ENCODE results near the gene NUP85.
A peak's percentile ranks its signal among the peaks of the same experiment; 100 is the strongest.

Gene NUP85

DNA sequence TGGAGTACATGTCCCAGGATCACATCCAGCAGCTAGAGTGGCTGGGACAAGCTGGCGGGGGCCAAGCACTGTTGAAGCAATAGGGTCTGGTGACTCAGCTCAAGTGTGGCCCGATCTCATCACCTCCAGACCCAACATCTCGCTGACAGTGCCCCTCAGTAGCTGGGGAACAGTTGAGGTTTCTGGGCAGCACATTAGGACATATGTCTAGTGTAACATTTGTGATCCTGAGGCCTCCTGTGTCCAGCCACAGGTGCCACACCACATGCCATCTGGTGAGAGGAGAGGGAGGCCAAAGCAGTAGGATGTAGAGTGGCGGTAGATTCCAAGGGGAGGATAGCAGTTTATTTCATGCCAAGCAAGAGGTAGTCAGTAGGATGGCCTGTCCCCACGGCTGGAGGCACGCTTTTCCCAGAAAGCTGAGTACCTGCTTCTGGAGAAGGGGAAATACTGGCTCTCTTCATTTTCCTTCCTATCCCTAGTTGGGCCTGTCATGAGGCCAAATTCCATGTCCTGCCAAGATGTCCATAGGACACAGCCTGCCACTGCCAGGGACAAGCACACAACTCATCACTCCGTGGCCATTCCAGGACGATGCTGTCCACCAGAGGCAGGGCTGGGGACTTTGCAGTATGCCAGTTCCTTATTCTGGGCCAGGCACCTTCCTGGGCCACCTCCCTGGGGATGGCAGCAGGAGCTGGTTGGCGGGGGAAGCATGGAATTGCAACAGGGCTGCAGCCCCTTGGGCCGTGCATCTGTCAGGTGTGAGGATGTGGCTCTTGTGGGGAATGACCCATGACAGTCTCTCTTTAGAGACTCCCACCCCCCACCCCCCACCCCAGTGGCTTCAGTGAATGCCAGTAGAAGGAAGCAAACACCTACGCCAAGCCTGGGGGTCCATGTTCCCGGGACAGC, 31.9 kb downstream of the NUP85 start:
- no peak overlapping the region for H3K4me3 ChIP-seq (replicated peaks; ENCODE audit: insufficient read depth, low read length)
- no peaks in the 10 kb centered on the region for H3K27me3 ChIP-seq (ENCODE audit: insufficient read depth, poor library complexity, severe bottlenecking)
- DNase-seq (ENCODE audit: low read depth in 1 of 2, low spot score in 1 of 2): no peak
- no peak overlapping the region for H3K27ac ChIP-seq (replicated peaks)
- TF ChIP-seq, protein P1, sequence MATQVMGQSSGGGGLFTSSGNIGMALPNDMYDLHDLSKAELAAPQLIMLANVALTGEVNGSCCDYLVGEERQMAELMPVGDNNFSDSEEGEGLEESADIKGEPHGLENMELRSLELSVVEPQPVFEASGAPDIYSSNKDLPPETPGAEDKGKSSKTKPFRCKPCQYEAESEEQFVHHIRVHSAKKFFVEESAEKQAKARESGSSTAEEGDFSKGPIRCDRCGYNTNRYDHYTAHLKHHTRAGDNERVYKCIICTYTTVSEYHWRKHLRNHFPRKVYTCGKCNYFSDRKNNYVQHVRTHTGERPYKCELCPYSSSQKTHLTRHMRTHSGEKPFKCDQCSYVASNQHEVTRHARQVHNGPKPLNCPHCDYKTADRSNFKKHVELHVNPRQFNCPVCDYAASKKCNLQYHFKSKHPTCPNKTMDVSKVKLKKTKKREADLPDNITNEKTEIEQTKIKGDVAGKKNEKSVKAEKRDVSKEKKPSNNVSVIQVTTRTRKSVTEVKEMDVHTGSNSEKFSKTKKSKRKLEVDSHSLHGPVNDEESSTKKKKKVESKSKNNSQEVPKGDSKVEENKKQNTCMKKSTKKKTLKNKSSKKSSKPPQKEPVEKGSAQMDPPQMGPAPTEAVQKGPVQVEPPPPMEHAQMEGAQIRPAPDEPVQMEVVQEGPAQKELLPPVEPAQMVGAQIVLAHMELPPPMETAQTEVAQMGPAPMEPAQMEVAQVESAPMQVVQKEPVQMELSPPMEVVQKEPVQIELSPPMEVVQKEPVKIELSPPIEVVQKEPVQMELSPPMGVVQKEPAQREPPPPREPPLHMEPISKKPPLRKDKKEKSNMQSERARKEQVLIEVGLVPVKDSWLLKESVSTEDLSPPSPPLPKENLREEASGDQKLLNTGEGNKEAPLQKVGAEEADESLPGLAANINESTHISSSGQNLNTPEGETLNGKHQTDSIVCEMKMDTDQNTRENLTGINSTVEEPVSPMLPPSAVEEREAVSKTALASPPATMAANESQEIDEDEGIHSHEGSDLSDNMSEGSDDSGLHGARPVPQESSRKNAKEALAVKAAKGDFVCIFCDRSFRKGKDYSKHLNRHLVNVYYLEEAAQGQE (IDR thresholded peaks at IDR 0.05; ENCODE audit: insufficient replicate concordance, low read depth): no peak
- no peak for TF ChIP-seq GABPA (IDR thresholded peaks at IDR 0.05; ENCODE audit: low read depth)
- TF ChIP-seq SPI1 (IDR thresholded peaks at IDR 0.05; ENCODE audit: borderline replicate concordance, low read depth): no peak
- TF ChIP-seq, protein P2, sequence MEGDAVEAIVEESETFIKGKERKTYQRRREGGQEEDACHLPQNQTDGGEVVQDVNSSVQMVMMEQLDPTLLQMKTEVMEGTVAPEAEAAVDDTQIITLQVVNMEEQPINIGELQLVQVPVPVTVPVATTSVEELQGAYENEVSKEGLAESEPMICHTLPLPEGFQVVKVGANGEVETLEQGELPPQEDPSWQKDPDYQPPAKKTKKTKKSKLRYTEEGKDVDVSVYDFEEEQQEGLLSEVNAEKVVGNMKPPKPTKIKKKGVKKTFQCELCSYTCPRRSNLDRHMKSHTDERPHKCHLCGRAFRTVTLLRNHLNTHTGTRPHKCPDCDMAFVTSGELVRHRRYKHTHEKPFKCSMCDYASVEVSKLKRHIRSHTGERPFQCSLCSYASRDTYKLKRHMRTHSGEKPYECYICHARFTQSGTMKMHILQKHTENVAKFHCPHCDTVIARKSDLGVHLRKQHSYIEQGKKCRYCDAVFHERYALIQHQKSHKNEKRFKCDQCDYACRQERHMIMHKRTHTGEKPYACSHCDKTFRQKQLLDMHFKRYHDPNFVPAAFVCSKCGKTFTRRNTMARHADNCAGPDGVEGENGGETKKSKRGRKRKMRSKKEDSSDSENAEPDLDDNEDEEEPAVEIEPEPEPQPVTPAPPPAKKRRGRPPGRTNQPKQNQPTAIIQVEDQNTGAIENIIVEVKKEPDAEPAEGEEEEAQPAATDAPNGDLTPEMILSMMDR (IDR thresholded peaks at IDR 0.05; ENCODE audit: insufficient read depth, low read length): no peak
- no peak; the same call in none of the 2 replicates for TF ChIP-seq POLR2AphosphoS5 (IDR thresholded peaks at IDR 0.05; ENCODE audit: low read depth)

DNA sequence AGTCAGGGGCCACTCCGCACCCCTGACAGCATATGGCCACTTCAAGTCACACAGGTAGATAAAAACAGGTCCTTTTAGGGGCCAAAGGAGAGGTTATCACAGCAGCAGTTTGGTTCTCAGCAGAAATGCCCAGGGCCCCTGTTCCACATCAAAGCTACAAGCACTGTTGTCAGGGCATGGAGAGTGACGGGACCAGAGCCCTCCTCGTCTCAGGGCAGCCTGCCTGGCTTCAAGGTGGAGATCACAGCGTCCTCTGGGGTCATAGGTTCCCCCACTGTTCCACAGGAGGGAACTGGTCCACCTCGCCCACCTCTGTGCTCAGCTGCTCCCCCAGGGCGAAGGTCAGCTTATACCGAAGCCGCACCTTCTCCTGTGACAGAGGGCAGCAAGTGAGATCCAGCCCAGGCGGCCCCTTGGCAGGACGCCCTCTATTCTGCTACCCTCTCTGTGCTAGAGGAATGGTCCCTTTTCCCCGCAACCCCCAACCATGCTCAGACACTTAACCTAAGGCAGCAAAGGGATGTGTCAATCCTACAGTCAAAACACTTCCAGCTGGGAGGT, 32.6 kb downstream of the NUP85 start:
- no peak for TF ChIP-seq SPI1 (IDR thresholded peaks at IDR 0.05; ENCODE audit: borderline replicate concordance, low read depth)
- no peak for TF ChIP-seq GABPA (IDR thresholded peaks at IDR 0.05; ENCODE audit: low read depth)
- TF ChIP-seq, protein P2 (IDR thresholded peaks at IDR 0.05; ENCODE audit: insufficient read depth, low read length): no peak
- no peak; the same call in 1 of the 2 replicates for TF ChIP-seq POLR2AphosphoS5 (IDR thresholded peaks at IDR 0.05; ENCODE audit: low read depth)
- TF ChIP-seq, protein P1 (IDR thresholded peaks at IDR 0.05; ENCODE audit: insufficient replicate concordance, low read depth): no peak
- Histone ChIP-seq H3K27ac (replicated peaks) (no peak overlapping the region), H3K4me3 (replicated peaks; ENCODE audit: insufficient read depth, low read length) (no peak overlapping the region), H3K27me3 (ENCODE audit: insufficient read depth, poor library complexity, severe bottlenecking) (no peaks in the 10 kb centered on the region)
- DNase-seq (ENCODE audit: low read depth in 1 of 2, low spot score in 1 of 2): no peak

DNA sequence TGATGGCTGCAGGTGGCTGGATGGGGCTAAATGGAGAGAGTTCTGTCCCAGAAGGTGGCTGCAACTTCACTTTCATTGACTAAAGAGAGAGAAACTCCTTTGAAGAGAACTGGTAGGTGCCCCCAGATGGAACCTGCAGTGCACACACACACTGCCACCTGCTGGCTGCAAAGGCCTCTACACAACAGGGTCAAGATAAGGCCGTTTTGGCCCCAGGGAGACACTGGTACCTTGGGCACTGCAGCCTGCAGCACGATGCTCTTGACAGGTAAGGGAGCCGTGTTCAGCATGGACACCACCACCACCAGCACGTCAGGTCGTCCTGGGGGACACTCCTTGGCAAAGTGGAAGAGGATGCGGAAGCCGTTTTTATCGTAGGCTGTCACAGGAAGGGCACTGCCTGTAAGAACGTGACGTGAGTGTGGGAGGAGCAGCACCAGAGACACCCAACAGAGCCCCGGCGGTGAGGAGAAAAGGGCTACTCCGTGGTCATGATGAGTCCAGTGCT, 33.3 kb downstream of the NUP85 start:
- TF ChIP-seq, protein P1 (IDR thresholded peaks at IDR 0.05; ENCODE audit: insufficient replicate concordance, low read depth): no peak
- TF ChIP-seq, protein P2 (IDR thresholded peaks at IDR 0.05; ENCODE audit: insufficient read depth, low read length): peak; percentile 93
- peak; percentile 58 for TF ChIP-seq POLR2AphosphoS5 (IDR thresholded peaks at IDR 0.05; ENCODE audit: low read depth)
- Histone ChIP-seq H3K4me3 (replicated peaks; ENCODE audit: insufficient read depth, low read length) (no peak overlapping the region), H3K27me3 (ENCODE audit: insufficient read depth, poor library complexity, severe bottlenecking) (no peaks in the 10 kb centered on the region), H3K27ac (replicated peaks) (no peak overlapping the region)
- peak in 1 of 2 experiments; percentile 73 for DNase-seq (ENCODE audit: low read depth in 1 of 2, low spot score in 1 of 2)
